HG03565 (cell line): ENCODE results near the gene IFNL1.
"Not testable (repeated sequence)": the region's sequence is repeated elsewhere in the genome, so short reads cannot be mapped to it uniquely, and the experiment has no call there.

Source experiments
- ATAC-seq: cut with Tn5 transposase; IDR thresholded peaks from one replicate; pipeline ENCODE4 v1.9.1; 2021; ENCODE audit warnings: mild to moderate bottlenecking, moderate library complexity; ENCODE audit not compliant: unreplicated experiment

Gene IFNL1

GRCh38 chr19:39332293-39332692, 36.1 kb downstream of the IFNL1 start:
- no peak for ATAC-seq

- not testable (repeated sequence) for ATAC-seq
Measured at GRCh38 chr19:39332738-39333137, 36.5 kb downstream of the IFNL1 start.

- no peak for ATAC-seq
Measured at GRCh38 chr19:39333507-39333906, 37.3 kb downstream of the IFNL1 start.

DNA sequence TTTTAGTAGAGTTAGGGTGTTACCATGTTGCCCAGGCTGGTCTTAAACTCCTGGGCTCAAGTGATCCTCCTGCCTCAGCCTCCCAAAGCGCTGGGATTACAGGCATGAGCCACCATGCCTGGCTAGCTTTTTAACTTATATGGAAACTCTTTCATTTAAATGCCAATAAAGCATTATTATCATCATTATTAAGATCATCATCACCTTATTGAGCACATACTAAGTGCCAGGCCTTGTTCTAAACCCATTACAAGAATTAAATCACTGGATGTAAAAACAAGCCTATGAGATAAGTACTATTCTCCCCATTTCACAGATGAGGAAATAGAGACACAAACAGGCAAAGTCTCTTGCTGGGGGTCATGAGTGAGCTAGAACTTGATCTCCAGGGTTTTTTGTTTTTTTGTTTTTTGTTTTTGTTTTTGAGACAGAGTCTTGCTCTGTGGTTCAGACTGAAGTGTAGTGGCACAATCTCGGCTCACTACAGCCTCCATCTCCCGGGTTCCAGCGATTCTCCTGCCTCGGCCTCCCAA, 38.3 kb downstream of the IFNL1 start:
- ATAC-seq: no peak

DNA sequence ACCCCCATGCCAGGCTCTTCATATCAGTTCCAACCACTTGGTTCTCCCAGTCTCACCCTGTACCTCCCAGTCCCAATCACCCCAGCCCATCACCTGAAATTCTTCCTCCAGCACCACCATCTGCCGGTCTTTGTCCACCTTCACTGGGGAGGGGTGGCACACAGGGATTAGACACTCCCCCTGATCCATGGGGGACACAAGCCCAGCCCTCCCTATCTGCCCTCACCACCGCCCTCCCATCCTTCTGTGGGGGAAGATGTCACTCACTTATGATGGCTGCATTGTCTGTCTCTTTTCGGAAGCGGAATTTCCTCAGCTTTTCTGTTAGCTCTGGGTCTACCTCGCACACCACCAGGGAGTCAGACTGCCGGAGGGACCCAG, 39.0 kb downstream of the IFNL1 start:
- no peak for ATAC-seq

GRCh38 chr19:39336483-39336882, 40.3 kb downstream of the IFNL1 start:
- ATAC-seq: no peak

DNA sequence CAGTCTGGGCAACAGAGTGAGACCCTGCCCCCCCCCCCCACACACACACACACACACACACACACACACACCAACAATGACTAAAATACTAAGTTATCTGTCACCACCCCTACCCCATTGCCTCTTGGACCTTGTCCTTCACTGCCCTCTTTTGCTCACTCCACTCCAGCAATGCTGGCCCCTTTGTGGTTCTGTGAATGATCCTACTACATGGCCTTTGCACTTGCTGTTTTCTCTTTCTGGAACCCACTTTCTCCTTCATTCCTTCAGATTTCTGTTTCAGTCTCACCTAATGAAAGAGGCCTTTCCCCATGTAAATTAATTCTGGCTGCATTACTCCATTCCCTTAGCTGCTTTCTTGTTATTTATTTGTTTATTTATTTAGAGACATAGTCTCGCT, 43.5 kb downstream of the IFNL1 start:
- no peak for ATAC-seq

GRCh38 chr19:39340156-39340555, 43.9 kb downstream of the IFNL1 start:
- ATAC-seq: not testable (repeated sequence)

GRCh38 chr19:39341129-39341718, 45.0 kb downstream of the IFNL1 start:
- no peak for ATAC-seq

DNA sequence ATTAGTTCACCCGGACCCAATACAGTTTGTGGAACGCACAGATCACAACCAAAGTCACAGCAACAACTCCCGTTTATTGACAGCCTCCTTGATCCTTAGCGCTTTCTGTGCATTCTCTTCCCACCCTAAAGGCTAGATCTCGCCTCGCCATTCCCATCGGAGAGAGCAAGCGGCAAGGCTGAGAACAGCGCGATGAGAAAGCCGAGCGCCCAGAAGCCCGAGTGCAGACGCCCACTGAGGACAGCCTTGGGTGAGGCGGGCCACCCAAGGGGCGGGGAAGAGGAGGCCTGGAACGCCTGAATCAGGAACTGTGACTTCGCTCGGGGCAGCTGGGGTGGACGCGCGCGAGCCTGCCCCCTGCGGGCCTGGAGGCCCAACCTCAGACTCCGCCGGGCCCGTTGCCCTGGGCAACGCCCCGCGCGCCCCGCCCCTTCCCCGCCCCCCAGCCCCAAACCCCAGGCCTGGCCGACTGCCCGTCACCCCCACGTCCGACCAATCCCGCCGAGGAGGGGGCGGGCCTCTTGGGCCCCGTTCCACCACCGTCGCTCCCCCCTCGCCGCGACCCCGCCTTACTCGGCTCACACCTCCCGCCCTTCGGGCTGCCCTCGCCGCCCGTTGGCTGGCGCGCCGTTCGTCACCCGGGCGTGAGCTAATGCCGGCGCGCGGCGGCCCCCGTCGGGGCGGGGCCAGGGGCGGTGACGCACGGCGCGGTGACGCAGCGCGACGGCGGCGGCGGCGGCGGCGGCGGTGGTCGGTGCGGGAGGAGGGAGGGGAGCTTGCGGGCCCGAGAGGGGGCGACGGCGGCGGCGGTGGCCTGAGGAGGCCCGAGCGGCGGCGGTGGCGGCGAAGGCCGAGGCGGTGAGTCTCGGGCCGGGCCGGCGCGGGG, 45.8 kb downstream of the IFNL1 start, which contains the start of gene SAMD4B:
Gene SAMD4B, plus strand, starts transcription at position 703 of the 886 bp plus-strand sequence. CDS start 14,473 bp downstream, outside the sequence.
- peak; percentile 76 for ATAC-seq

- ATAC-seq: no peak
Measured at GRCh38 chr19:39342647-39343305, 46.6 kb downstream of the IFNL1 start.

- no peak for ATAC-seq
Measured at GRCh38 chr19:39345956-39346355, 49.7 kb downstream of the IFNL1 start.

- ATAC-seq: no peak
Measured at GRCh38 chr19:39347332-39348164, 51.3 kb downstream of the IFNL1 start.
